NK-92 (cell line): ENCODE data around the gene CCDC110.
"Not testable (repeated sequence)": the region's sequence is repeated elsewhere in the genome, so short reads cannot be mapped to it uniquely, and the experiment has no call there.

ENCODE experiments used
- DNase-seq: peaks from one replicate; lab custom pipeline; 2025; ENCODE audit not compliant: unreplicated experiment; lab: John Stamatoyannopoulos, UW

The CCDC110 gene

GRCh38 chr4:185471235-185472102 is at the start of gene CCDC110:
CCDC110 (minus strand) TSS chr4:185471733; CDS start chr4:185471683, 50 bp downstream.
- peak; percentile 13 for DNase-seq

DNA sequence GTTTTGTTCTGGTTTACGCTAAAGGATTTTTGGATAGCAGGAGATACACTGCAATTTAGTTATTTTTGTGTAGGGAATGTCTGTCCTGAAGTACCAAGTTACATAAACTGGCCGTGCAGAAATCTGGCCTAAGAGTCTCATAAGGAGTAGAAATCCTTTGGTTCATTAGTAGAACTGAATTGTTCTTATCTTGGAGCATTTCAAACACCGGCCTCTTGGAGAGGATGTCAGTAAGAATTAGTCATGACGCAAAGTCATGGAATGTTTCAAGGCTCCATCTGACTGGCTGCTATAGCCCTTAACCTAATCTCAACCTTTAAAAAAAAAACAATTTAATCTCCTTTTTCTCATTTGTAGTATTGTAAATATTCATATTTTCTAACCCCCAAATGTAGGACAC is 48.6 kb upstream of the CCDC110 start:
- no peak for DNase-seq

GRCh38 chr4:185518494-185518893 is 47.0 kb upstream of the CCDC110 start:
- no peak for DNase-seq

DNA sequence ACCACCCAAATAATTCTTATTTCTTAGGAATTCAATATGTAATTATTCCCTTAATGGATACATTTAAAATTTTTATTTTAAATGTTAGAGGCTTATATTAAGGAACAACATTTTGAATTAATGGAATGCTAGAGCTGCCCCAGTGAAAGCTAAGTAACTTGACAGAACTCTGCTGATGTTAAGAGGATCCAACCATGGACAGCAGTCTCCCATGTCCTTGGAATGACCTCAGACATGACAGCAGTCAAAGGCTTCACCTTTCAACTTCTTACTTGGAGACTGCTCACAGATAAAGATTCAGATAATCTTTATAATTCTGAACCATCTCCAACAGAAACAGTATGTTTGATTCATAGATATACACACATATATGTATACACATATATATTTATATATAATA is 46.5 kb upstream of the CCDC110 start:
- DNase-seq: no peak

- DNase-seq: no peak
These were observed 43.7 kb upstream of the CCDC110 start for GRCh38 chr4:185515248-185515647.

DNA sequence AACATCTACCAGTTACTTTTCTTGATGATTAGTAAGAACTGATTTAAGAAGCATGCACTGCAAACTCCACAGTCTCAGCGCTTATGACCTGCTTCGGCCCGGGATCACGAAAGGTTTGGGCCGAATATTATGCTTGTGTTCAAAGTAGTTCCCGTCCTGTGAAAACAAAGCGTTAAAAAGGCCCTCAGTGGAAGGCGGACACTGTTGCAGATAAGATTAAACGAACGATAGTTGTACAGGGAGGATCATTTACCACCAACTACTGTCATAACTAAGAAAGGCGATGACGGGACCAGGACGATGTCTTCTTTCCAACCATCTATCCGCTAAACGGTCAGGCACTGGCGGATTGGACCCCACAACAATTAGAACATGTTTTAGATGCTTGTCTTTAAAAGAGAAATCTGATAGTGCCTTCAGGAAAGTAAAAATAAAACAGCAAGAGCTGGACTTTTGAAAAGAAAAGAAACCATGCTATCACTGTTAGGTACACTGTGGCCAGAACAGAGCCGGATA is 42.7 kb upstream of the CCDC110 start:
- DNase-seq: no peak

DNA sequence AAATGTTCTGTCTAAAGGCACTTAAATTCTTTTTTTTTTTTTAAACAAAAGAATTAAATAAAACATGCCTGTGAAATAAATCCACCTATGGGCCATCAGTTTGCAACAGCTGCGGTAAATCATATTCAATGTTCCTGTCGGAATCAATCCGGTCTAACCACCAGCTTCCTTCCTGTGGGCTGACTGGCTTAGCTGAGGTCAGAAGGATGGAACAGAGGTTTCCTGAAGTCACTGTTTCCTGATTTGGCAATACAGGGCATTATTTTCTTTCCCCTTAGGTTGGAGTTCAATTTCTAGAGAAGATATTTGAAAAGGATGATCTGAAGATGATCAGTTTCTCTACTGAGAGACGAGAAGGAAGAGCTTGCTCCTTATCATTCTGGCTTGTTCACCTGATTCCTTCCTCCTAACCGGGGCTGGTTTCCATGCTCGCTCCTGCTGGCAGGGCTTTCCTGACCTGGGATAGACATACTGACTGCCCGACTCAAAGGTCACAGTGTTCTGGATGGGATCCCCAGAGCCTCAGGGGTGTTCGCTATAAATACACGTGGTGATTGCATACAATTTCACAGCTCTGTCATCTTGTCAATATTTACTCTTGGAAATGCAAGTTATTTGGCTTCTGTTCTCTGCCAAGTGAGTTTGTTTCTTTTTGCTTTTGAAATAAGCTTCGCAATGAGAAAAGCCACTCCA is 42.1 kb upstream of the CCDC110 start:
- DNase-seq: no peak

DNA sequence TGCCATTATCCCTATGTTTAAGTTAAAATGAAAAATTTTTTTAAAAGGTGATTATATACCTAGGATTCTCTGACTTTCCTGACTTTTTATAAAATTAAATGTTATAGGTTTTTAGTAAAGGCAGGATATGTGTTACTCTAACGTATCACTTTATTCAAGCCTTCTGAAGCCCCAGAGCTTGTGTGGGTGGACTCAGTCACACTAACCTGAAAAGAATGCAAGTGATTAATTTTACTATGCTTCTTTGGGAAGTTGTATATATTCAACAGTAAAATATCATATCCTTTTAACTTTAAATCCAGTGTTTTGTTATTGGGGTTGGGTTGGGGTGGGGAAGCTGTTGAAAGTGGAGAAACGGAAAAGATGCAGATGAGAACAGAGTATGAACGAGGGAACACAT is 41.0 kb upstream of the CCDC110 start:
- no peak for DNase-seq

GRCh38 chr4:185511243-185511642 is 39.7 kb upstream of the CCDC110 start:
- DNase-seq: not testable (repeated sequence)

- no peak for DNase-seq
These were observed 39.3 kb upstream of the CCDC110 start for GRCh38 chr4:185510806-185511205.

DNA sequence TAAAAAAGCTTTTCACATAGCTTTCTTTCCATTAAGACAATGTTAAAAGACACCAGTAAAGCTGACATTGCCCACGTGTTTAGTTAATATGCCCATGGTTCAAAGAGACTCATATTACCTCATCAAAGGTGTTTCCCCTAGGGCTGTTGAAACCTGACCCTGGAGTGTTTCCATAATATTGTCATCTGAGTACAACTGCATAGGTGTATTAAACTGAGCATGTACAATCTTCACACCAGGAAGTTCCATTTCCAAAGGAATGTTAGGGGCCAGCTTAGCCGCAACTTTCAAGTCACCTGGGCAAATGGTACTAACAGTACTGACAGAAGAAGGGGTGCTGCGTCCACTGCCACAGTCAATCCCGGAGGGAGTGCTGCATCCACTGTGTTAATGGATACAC is 36.6 kb upstream of the CCDC110 start:
- no peak for DNase-seq

DNA sequence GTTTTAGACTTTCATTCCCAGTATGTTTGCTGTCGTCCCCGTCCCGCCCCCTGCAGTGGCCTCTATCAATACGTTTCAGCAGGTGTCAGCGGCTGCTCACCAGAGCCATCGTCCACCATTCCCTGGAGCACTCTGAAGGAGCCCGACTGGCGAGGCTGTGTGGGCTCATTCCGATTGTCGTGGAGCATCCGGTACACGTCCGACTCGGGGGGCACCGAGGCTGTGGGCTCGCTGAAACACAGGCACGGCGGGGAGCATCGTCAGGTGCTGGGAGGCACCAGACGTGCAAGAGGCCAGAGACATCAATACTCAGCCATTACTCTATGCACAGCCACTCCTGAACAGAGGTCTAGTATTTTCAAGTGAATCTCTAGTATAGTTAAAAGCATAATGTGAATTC is 34.9 kb upstream of the CCDC110 start:
- no peak for DNase-seq

DNA sequence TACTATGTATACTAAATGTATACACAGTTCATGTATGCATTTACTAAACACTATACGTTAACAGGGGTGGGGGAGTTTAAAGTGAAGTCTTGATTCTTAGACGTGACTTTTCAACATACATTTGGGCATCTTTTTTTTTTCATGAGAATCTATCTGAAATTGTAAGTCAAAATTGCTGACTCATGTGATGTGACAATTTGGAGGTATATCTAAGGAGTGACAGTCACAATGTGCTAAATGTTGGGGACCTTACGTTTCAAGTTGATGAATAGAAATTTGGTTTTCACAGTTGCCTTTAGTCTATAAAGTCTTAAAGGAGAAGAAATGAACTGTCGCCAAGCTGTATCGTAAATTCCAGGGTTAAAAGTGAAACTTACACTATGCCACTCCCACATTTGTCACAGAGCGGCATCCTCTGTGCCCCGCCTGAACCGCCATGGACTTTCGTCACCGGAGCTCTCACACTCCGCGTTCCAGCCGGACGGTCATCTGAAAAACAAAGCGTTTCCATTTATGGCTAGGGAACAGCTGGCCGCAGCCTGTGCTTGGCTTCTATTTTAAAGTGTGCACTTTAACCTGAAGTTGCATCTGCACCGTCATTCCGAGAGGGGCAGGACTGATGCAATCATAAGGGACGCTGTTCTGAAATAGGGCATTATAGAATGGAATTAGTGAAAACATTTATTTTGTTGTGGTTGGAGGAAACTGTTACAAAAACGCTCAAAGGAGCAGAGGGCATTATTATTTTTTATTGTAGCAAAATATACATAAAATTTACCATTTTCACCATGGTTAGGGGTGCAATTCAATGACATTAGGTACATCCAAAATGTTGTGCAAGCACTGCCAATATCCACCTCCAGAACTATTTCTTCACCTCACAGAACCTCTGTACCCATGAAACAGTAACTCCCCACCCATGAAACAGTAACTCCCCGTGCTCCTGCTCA is 32.8 kb upstream of the CCDC110 start:
- DNase-seq: no peak

DNA sequence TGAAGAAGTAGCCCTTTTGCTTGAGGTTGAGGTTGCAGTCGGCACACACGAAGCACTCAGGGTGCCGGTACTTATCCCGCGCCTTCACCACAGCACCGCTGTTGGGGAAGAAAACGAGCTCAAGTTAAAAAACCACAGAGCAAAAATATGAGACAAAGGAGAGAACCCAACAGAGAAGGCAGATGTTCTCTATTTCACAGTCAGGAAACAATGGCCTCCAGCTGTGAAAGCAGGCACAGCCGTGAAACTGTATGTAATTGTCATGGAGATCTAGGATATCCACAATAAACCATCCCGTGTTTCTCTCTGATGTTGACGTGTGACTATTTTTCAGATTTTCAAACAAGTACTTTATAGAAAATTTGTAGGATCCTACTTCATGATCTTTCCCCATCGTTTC is 30.9 kb upstream of the CCDC110 start:
- DNase-seq: no peak

DNA sequence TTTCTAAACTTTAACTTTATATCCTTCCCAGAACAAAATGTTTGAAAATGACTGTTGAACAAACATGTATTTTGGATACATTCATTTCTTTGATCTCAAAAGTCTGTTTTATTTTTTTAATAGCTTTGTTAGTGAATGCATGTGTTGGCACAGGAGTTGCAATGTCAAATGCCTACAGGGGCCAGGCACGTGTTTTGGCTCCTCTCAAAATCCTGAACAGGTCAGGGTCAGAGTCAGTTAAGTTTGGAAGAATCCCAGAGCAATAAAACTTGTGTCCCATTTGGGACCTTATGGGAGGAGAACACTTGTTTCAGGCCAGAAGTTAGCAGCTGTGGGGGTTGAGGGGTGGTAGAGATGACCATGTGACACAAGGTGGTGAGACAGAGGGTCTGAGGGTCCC is 29.0 kb upstream of the CCDC110 start:
- DNase-seq: no peak

- no peak for DNase-seq
These were observed 28.5 kb upstream of the CCDC110 start for GRCh38 chr4:185500035-185500434.

DNA sequence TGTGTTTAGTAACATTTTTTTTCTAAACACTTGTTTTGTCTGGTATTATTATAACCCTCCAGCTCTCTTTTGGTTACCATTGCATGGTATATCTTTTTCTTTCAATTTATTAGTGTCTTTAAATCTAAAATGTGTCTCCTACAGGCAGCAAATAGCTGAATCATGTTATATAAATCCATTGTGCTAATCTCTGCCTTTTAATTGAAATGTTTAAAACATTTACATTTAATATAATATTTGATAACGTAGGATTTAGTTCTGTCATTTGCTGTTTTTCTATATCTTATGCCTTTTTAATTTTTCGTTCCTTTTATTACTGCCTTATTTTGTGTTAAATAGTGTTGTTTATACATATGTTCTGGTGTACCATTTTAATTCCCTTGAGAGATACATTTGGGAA is 17.1 kb upstream of the CCDC110 start:
- DNase-seq: no peak

DNA sequence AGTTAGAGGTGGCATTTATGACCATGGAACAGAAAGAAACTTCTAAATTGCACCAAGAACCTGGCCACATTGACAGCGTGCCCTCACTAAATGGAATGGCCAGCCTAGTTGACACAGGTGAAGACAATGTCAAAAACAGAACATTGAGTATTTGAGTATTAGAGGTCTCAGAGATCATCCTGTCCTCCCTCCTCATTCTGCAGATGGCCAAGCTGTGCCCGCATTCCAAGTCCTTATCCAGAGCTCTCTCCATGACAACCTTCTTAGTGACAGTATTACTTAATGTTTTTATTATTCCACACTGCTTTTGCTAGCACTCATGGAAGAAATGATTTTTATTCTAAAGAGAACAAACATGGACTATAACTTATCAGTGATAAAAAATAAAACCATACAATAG is 9.9 kb upstream of the CCDC110 start:
- no peak for DNase-seq

DNA sequence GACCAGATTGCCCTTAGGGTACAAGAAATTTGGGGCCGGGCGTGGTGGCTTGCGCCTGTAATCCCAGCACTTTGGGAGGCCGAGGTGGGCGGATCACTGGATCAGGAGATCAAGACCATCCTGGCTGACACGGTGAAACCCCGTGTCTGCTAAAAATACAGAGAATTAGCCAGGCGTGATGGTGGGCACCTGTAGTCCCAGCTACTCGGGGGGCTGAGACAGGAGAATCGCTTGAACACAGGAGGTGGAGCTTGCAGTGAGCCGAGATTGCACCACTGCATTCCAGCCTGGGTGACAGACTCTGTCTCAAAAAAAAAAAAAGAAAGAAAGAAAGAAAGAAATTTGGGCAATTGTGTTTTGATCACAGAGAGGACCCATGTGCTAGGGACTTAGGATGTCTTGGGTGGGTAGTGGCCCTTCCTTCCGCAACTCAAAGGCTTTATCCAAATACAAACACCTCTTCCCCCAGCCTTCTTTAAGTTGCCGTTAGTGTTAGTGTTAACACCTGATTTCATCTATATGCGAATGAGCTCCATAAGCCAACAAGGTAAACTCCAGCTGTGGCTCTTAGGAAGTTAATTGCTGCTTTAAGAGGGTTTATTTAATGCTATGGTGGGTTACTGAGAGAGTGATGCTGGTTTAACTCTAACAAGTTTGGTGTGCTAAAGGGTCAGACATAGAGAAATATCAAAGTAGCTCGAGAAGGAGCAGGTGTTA is 8.6 kb upstream of the CCDC110 start:
- DNase-seq: no peak

DNA sequence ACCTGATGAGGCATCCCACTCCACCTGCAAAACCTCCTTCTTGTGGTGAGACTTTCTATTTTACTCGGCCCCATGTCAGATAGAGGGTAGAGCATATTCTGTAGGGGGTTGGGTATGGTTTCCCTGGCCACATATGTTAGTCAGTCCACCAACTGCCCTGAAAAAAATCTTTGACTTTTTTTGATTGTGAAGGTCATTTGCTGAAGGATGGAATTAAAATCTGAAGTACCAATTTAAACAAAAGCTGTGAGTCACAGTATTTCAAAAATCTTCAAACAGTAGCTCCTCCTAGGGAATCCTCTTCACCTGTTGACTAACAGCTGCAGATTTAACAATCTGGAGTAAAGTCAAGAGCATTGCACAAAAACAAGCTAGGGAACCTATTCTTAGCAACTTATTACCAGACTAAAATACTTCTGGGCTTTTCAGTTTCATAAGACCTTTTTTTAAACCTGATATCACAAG is 8.0 kb upstream of the CCDC110 start:
- no peak for DNase-seq
